HEK293T (cell line): ENCODE results near the gene PEX14.

Source experiments
- CTBP1 ChIP-seq: fragments of 450-650 bp; IDR thresholded peaks from 2 replicates; pipeline ENCODE4 v1.6.1; 2016; ENCODE audit warnings: borderline replicate concordance
- ELF4 ChIP-seq: fragments of 450-650 bp; IDR thresholded peaks from 2 replicates; pipeline ENCODE4 v1.6.1; 2017; ENCODE audit warnings: antibody characterized with exemption
- FOXK2 ChIP-seq: fragments of 450-650 bp; IDR thresholded peaks from 2 replicates; pipeline ENCODE4 v1.6.1; 2016; ENCODE audit warnings: mild to moderate bottlenecking
- FOXM1 ChIP-seq: fragments of 450-650 bp; IDR thresholded peaks from 2 replicates; pipeline ENCODE4 v1.6.1; 2017; ENCODE audit warnings: mild to moderate bottlenecking, borderline replicate concordance
- L3MBTL2 ChIP-seq: fragments of 450-650 bp; conservative IDR thresholded peaks from 2 replicates; pipeline ENCODE4 v1.6.1; 2016; ENCODE audit warnings: mild to moderate bottlenecking
- LEF1 ChIP-seq: fragments of 450-650 bp; IDR thresholded peaks from 2 replicates; pipeline ENCODE4 v1.6.1; 2017; ENCODE audit warnings: mild to moderate bottlenecking, borderline replicate concordance
- PKNOX1 ChIP-seq: fragments of 450-650 bp; IDR thresholded peaks from 2 replicates; pipeline ENCODE4 v1.6.1; 2016
- SP1 ChIP-seq: fragments of 450-650 bp; IDR thresholded peaks from 2 replicates; pipeline ENCODE4 v1.6.1; 2017
- SUZ12 ChIP-seq: fragments of 450-650 bp; IDR thresholded peaks from 2 replicates; pipeline ENCODE4 v1.6.1; 2016; ENCODE audit warnings: mild to moderate bottlenecking
- TARDBP ChIP-seq: fragments of 450-650 bp; IDR thresholded peaks from 2 replicates; pipeline ENCODE4 v1.6.1; 2016
- ZNF384 ChIP-seq: fragments of 450-650 bp; IDR thresholded peaks from 2 replicates; pipeline ENCODE4 v1.6.1; 2016

- no peak for TF ChIP-seq PKNOX1
- TF ChIP-seq ZNF384, result no peak
- TF ChIP-seq FOXM1, result no peak
- no peak for TF ChIP-seq FOXK2
- TF ChIP-seq SUZ12, result no peak
- no peak for TF ChIP-seq L3MBTL2
- no peak for TF ChIP-seq SP1
- TF ChIP-seq ELF4, result no peak
- TF ChIP-seq TARDBP, result no peak
- no peak for TF ChIP-seq LEF1
- no peak for TF ChIP-seq CTBP1
These were observed 165.2 kb downstream of the PEX14 start for GRCh38 chr1:10639775-10640578.
